PFSK-1 (cell line): Measurements from ENCODE around the gene CHTF8.

Source experiments
- FOXP2 ChIP-seq: optimal IDR thresholded peaks from 2 replicates; pipeline ENCODE3; 2011; ENCODE audit warnings: borderline replicate concordance, control low read depth, inconsistent platforms; ENCODE audit not compliant: insufficient read depth; ENCODE audit errors: extremely low read length, extremely low read depth
- POLR2AphosphoS5 ChIP-seq: IDR thresholded peaks from 2 replicates; pipeline ENCODE4 v1.6.1; 2012; ENCODE audit warnings: low read depth, mild to moderate bottlenecking, control low read depth, low read length, moderate library complexity
- TAF1 ChIP-seq: IDR thresholded peaks from 2 replicates; pipeline ENCODE4 v1.6.1; 2012; ENCODE audit warnings: low read length, control low read depth, borderline replicate concordance; ENCODE audit not compliant: insufficient read depth

GRCh38 chr16:69083306-69083941, 49.0 kb downstream of the CHTF8 start:
- no peak for TF ChIP-seq FOXP2
- no peak for TF ChIP-seq TAF1
- TF ChIP-seq POLR2AphosphoS5 = no peak
